GM19324 (cell line): Measurements from ENCODE around the gene PCDHGB4.
"Not testable (repeated sequence)": the region's sequence is repeated elsewhere in the genome, so short reads cannot be mapped to it uniquely, and the experiment has no call there.

ENCODE experiments used
- ATAC-seq: cut with Tn5 transposase; IDR thresholded peaks from one replicate; pipeline ENCODE4 v1.9.1; 2021; ENCODE audit warnings: mild to moderate bottlenecking, moderate library complexity; ENCODE audit not compliant: unreplicated experiment, low FRiP score

The PCDHGB4 gene

GRCh38 chr5:141387557-141388311 lies at the start of gene PCDHGB4:
PCDHGB4 (plus strand) TSS chr5:141387698; CDS start chr5:141387885, 187 bp downstream.
- not testable (repeated sequence) for ATAC-seq

GRCh38 chr5:141338538-141339306 lies 48.8 kb upstream of the PCDHGB4 start, which contains the start of gene PCDHGA2:
PCDHGA2 (plus strand) TSS chr5:141338760.
- ATAC-seq = no peak

- ATAC-seq = not testable (repeated sequence)
Observed at GRCh38 chr5:141340781-141341354, 46.6 kb upstream of the PCDHGB4 start.

- no peak for ATAC-seq
Observed at GRCh38 chr5:141342773-141343172, 44.7 kb upstream of the PCDHGB4 start.

- ATAC-seq = no peak
Observed at GRCh38 chr5:141343242-141343952, 44.1 kb upstream of the PCDHGB4 start, which contains the start of gene PCDHGA3. PCDHGA3 (plus strand) TSS chr5:141343829; CDS start chr5:141344034, 205 bp downstream.

- no peak for ATAC-seq
Observed at GRCh38 chr5:141343953-141344463, 43.5 kb upstream of the PCDHGB4 start.

- ATAC-seq = no peak
Observed at GRCh38 chr5:141345327-141345726, 42.2 kb upstream of the PCDHGB4 start.

- ATAC-seq = not testable (repeated sequence)
Observed at GRCh38 chr5:141346017-141346416, 41.5 kb upstream of the PCDHGB4 start.

GRCh38 chr5:141349917-141350619 lies 37.4 kb upstream of the PCDHGB4 start, which contains the start of gene PCDHGB1:
PCDHGB1 (plus strand) TSS chr5:141350099; CDS start chr5:141350261, 162 bp downstream.
- no peak for ATAC-seq

- ATAC-seq = no peak
Observed at GRCh38 chr5:141351591-141351990, 35.9 kb upstream of the PCDHGB4 start.

- no peak for ATAC-seq
Observed at GRCh38 chr5:141354900-141355469, 32.5 kb upstream of the PCDHGB4 start, which contains the start of gene PCDHGA4. PCDHGA4 (plus strand) TSS chr5:141355021; CDS start chr5:141355108, 87 bp downstream.

GRCh38 chr5:141355641-141356040 lies 31.9 kb upstream of the PCDHGB4 start:
- no peak for ATAC-seq

- ATAC-seq = no peak
Observed at GRCh38 chr5:141356133-141356532, 31.4 kb upstream of the PCDHGB4 start.

- no peak for ATAC-seq
Observed at GRCh38 chr5:141356950-141357349, 30.5 kb upstream of the PCDHGB4 start.

- no peak for ATAC-seq
Observed at GRCh38 chr5:141359790-141360426, 27.6 kb upstream of the PCDHGB4 start, which contains the start of gene PCDHGB2. PCDHGB2 (plus strand) TSS chr5:141359994; CDS start chr5:141360136, 142 bp downstream.

- ATAC-seq = no peak
Observed at GRCh38 chr5:141360685-141361084, 26.8 kb upstream of the PCDHGB4 start.

GRCh38 chr5:141362719-141363118 lies 24.8 kb upstream of the PCDHGB4 start:
- ATAC-seq = no peak

GRCh38 chr5:141363952-141364660 lies 23.4 kb upstream of the PCDHGB4 start, which contains the start of gene PCDHGA5:
PCDHGA5 (plus strand) TSS chr5:141364162; CDS start chr5:141364331, 169 bp downstream.
- no peak for ATAC-seq
